Prostate gland (tissue), 2 donors: ENCODE results near the gene CERS6.

Source experiments
- CTCF ChIP-seq, 4 experiments: fragments of 200-600 bp in 2 of 4; fragments of 450-650 bp in 2 of 4; sonication (generic) in 2 of 4; IDR thresholded peaks; 1 replicate in 3 of 4; 2 replicates in 1 of 4; pipeline ENCODE4 v1.5.1; 2016 to 2019; ENCODE audit warnings: antibody characterized with exemption in 4 of 4, mild to moderate bottlenecking in 2 of 4, moderate library complexity in 2 of 4
- POLR2A ChIP-seq: fragments of 450-650 bp; IDR thresholded peaks from one replicate; pipeline ENCODE4 v1.6.1; 2016; ENCODE audit warnings: antibody characterized with exemption, mild to moderate bottlenecking
- POLR2AphosphoS5 ChIP-seq: sonication (generic); formaldehyde crosslinking; IDR thresholded peaks from one replicate; pipeline ENCODE4 v1.6.1; 2017; ENCODE audit warnings: antibody characterized with exemption

- no peak for TF ChIP-seq POLR2A
- TF ChIP-seq CTCF (IDR thresholded peaks at IDR 0.05), result no peak
- no peak for TF ChIP-seq POLR2AphosphoS5
Observed at GRCh38 chr2:168434146-168434545, 21.9 kb upstream of the CERS6 start.
